Astrocyte (in vitro differentiated cells and primary cell): ENCODE results near the gene FBXL13.

Source experiments
- CTCF ChIP-seq: IDR thresholded peaks from 2 replicates; pipeline ENCODE4 v1.5.1; 2011; ENCODE audit warnings: low read depth, mild to moderate bottlenecking, inconsistent platforms, low read length, moderate library complexity; ENCODE audit not compliant: insufficient read depth
- EZH2 ChIP-seq: IDR thresholded peaks from 2 replicates; pipeline ENCODE4 v1.6.1; 2012; ENCODE audit warnings: mild to moderate bottlenecking, low read length, inconsistent platforms; ENCODE audit not compliant: insufficient read depth

DNA sequence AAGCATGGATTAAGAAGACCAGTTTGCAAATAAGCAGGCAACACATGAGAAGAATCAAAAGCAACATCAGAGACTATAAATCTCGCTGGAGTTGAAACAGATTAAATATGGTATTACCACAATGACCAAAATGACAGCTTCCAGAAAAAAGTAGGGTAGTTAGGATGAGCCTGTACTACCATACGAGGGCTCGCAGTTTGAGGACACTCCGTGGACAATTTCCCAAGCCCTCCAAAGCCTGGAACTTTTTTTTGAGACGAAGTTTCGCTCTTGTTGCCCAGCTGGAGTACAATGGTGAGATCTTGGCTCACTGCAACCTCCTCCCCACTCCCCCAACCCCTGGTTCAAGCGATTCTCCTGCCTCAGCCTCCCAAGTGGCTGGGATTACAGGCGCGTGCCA is 160.8 kb downstream of the FBXL13 start:
- no peak for TF ChIP-seq CTCF
- no peak for TF ChIP-seq EZH2
